ENCODE data around the gene ANKIB1.

DNA sequence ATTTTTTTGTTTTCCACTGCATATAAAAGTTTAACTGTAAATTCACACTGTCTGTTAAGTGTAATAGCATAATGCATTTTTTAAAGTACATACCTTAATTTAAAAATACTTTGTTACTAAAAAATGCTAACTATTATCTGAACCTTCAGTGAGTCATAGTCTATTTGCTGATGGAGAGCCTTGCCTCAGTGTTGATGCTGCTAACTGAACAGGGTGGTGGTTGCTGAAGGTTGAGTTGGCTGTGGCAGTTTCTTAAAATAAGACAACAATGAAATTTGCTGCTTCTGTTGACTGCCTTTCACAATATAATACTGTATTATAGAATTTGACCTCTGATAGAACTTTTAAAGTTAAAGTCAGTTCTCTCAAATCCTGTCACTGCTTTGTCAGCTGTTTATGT, 129.2 kb downstream of the ANKIB1 start:
- TF ChIP-seq, protein P1, sequence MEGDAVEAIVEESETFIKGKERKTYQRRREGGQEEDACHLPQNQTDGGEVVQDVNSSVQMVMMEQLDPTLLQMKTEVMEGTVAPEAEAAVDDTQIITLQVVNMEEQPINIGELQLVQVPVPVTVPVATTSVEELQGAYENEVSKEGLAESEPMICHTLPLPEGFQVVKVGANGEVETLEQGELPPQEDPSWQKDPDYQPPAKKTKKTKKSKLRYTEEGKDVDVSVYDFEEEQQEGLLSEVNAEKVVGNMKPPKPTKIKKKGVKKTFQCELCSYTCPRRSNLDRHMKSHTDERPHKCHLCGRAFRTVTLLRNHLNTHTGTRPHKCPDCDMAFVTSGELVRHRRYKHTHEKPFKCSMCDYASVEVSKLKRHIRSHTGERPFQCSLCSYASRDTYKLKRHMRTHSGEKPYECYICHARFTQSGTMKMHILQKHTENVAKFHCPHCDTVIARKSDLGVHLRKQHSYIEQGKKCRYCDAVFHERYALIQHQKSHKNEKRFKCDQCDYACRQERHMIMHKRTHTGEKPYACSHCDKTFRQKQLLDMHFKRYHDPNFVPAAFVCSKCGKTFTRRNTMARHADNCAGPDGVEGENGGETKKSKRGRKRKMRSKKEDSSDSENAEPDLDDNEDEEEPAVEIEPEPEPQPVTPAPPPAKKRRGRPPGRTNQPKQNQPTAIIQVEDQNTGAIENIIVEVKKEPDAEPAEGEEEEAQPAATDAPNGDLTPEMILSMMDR (IDR thresholded peaks at IDR 0.05; ENCODE audit: borderline replicate concordance, extremely low read depth, low read length, poor library complexity, severe bottlenecking) = no peak
- no peak for TF ChIP-seq EZH2 (IDR thresholded peaks at IDR 0.05; ENCODE audit: borderline replicate concordance, low read depth, low read length, severe bottlenecking)
